ENCODE results near the gene PCSK6.
"Not testable (repeated sequence)": the region's sequence is repeated elsewhere in the genome, so short reads cannot be mapped to it uniquely, and the experiment has no call there.

- TF ChIP-seq EP300, POLR2AphosphoS5 (IDR thresholded peaks at IDR 0.05): not testable (repeated sequence)
- TF ChIP-seq, protein P1, sequence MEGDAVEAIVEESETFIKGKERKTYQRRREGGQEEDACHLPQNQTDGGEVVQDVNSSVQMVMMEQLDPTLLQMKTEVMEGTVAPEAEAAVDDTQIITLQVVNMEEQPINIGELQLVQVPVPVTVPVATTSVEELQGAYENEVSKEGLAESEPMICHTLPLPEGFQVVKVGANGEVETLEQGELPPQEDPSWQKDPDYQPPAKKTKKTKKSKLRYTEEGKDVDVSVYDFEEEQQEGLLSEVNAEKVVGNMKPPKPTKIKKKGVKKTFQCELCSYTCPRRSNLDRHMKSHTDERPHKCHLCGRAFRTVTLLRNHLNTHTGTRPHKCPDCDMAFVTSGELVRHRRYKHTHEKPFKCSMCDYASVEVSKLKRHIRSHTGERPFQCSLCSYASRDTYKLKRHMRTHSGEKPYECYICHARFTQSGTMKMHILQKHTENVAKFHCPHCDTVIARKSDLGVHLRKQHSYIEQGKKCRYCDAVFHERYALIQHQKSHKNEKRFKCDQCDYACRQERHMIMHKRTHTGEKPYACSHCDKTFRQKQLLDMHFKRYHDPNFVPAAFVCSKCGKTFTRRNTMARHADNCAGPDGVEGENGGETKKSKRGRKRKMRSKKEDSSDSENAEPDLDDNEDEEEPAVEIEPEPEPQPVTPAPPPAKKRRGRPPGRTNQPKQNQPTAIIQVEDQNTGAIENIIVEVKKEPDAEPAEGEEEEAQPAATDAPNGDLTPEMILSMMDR (IDR thresholded peaks at IDR 0.05) = not testable (repeated sequence)
Measured at GRCh38 chr15:101356512-101357172, 132.9 kb downstream of the PCSK6 start.

All from gastroesophageal sphincter (tissue), 3 donors.